ENCODE data around the gene CACNA1C.
"Not testable (repeated sequence)": the region's sequence is repeated elsewhere in the genome, so short reads cannot be mapped to it uniquely, and the experiment has no call there.

CACNA1C gene

GRCh38 chr12:2737656-2738241, 685.0 kb downstream of the CACNA1C start:
- Histone ChIP-seq H3K27ac (no peak overlapping the region), H3K27me3 (ENCODE audit: insufficient read depth, low read depth, severe bottlenecking) (no peaks in the 10 kb centered on the region), H3K9me3 (ENCODE audit: severe bottlenecking) (no peaks in the 10 kb centered on the region), H3K36me3 (no peaks in the 10 kb centered on the region), H3K4me3 (ENCODE audit: low read depth, low read length) (no peak overlapping the region)
- no peak for TF ChIP-seq CTCF (IDR thresholded peaks at IDR 0.05; ENCODE audit: low read depth, low read length)
- DNase-seq: no peak

- Histone ChIP-seq H3K27me3 (ENCODE audit: insufficient read depth, low read depth, severe bottlenecking) (no peaks in the 10 kb centered on the region), H3K27ac (no peak overlapping the region), H3K4me3 (ENCODE audit: low read depth, low read length) (no peak overlapping the region), H3K36me3 (no peaks in the 10 kb centered on the region), H3K9me3 (ENCODE audit: severe bottlenecking) (no peaks in the 10 kb centered on the region)
- no peak for TF ChIP-seq CTCF (IDR thresholded peaks at IDR 0.05; ENCODE audit: low read depth, low read length)
- DNase-seq: no peak
Observed at GRCh38 chr12:2739069-2739468, 686.3 kb downstream of the CACNA1C start.

- H3K9me3 ChIP-seq (ENCODE audit: severe bottlenecking): no peaks in the 10 kb centered on the region
- no peak overlapping the region for H3K27ac ChIP-seq
- H3K36me3 ChIP-seq: no peaks in the 10 kb centered on the region
- no peak overlapping the region for H3K4me3 ChIP-seq (ENCODE audit: low read depth, low read length)
- H3K27me3 ChIP-seq (ENCODE audit: insufficient read depth, low read depth, severe bottlenecking): no peaks in the 10 kb centered on the region
- TF ChIP-seq CTCF (IDR thresholded peaks at IDR 0.05; ENCODE audit: low read depth, low read length): peak; percentile 40; the same call in 1 of the 2 replicates
- no peak for DNase-seq
Observed at GRCh38 chr12:2739832-2740641, 687.2 kb downstream of the CACNA1C start.

GRCh38 chr12:2742037-2742436, 689.2 kb downstream of the CACNA1C start:
- not testable (repeated sequence) for H3K36me3 ChIP-seq; H3K9me3 ChIP-seq (ENCODE audit: severe bottlenecking); DNase-seq; H3K27ac ChIP-seq; H3K27me3 ChIP-seq (ENCODE audit: insufficient read depth, low read depth, severe bottlenecking); H3K4me3 ChIP-seq (ENCODE audit: low read depth, low read length)

- no peak for TF ChIP-seq CTCF (IDR thresholded peaks at IDR 0.05; ENCODE audit: low read depth, low read length)
- DNase-seq: no peak
- H3K27ac ChIP-seq: no peak overlapping the region
- H3K36me3 ChIP-seq: no peaks in the 10 kb centered on the region
- H3K4me3 ChIP-seq (ENCODE audit: low read depth, low read length): no peak overlapping the region
- no peaks in the 10 kb centered on the region for H3K9me3 ChIP-seq (ENCODE audit: severe bottlenecking)
- no peaks in the 10 kb centered on the region for H3K27me3 ChIP-seq (ENCODE audit: insufficient read depth, low read depth, severe bottlenecking)
Observed at GRCh38 chr12:2743478-2743877, 690.7 kb downstream of the CACNA1C start.

- no peaks in the 10 kb centered on the region for H3K9me3 ChIP-seq (ENCODE audit: severe bottlenecking)
- H3K27ac ChIP-seq: no peak overlapping the region
- no peak overlapping the region for H3K4me3 ChIP-seq (ENCODE audit: low read depth, low read length)
- no peaks in the 10 kb centered on the region for H3K36me3 ChIP-seq
- TF ChIP-seq CTCF (IDR thresholded peaks at IDR 0.05; ENCODE audit: low read depth, low read length): no peak
- H3K27me3 ChIP-seq (ENCODE audit: insufficient read depth, low read depth, severe bottlenecking): no peaks in the 10 kb centered on the region
- DNase-seq: no peak
Observed at GRCh38 chr12:2745655-2746054, 692.9 kb downstream of the CACNA1C start.
